Skeletal muscle tissue (tissue), 4 donors: Measurements from ENCODE around the gene ABAT. TPM values are rescaled to one million over a fixed set of nuclear protein-coding genes. Genes with fewer than 3 reads are reported as not detected.
"Not testable (repeated sequence)": the region's sequence is repeated elsewhere in the genome, so short reads cannot be mapped to it uniquely, and the experiment has no call there.

Source experiments
- H3K27ac ChIP-seq: one replicate; pipeline ENCODE4 v1.7.0; 2013; ENCODE audit warnings: mild to moderate bottlenecking, low read depth, low read length, inconsistent platforms
- H3K27me3 ChIP-seq, 3 donors: one replicate each; pipeline ENCODE4 v1.7.0; 2013; ENCODE audit warnings: low read length in 3 of 3; ENCODE audit not compliant: control insufficient read depth in 3 of 3, insufficient read depth in 3 of 3
- H3K36me3 ChIP-seq, 3 donors: one replicate each; pipeline ENCODE4 v1.7.0; 2013; ENCODE audit warnings: low read length in 3 of 3; ENCODE audit not compliant: control insufficient read depth in 3 of 3, insufficient read depth in 3 of 3
- H3K4me1 ChIP-seq, 3 donors: one replicate each; pipeline ENCODE4 v1.7.0; 2013; ENCODE audit warnings: low read length in 3 of 3, mild to moderate bottlenecking in 3 of 3; ENCODE audit not compliant: control insufficient read depth in 3 of 3, insufficient read depth in 3 of 3
- H3K4me3 ChIP-seq, 3 donors: one replicate each; pipeline ENCODE4 v1.7.0; 2013; ENCODE audit warnings: low read length in 3 of 3
- H3K9ac ChIP-seq, 3 donors: one replicate each; pipeline ENCODE4 v1.7.0; 2013; ENCODE audit warnings: low read length in 3 of 3, mild to moderate bottlenecking in 3 of 3, moderate library complexity in 2 of 3, low read depth in 1 of 3
- H3K9me3 ChIP-seq, 3 donors: one replicate each; pipeline ENCODE4 v1.7.0; 2013; ENCODE audit warnings: low read length in 3 of 3; ENCODE audit not compliant: control insufficient read depth in 3 of 3
- total RNA-seq: library from RNA; depleted of rRNA; stranded (reverse); fragments of >200 nt; gene quantifications from one replicate; pipeline ENCODE4 v1.2.3, GENCODE V29; 2014
- donor health status: Osteomylitis.

The ABAT gene
- total RNA-seq, 1 donor from 2014 or later, result 13.6 TPM

DNA sequence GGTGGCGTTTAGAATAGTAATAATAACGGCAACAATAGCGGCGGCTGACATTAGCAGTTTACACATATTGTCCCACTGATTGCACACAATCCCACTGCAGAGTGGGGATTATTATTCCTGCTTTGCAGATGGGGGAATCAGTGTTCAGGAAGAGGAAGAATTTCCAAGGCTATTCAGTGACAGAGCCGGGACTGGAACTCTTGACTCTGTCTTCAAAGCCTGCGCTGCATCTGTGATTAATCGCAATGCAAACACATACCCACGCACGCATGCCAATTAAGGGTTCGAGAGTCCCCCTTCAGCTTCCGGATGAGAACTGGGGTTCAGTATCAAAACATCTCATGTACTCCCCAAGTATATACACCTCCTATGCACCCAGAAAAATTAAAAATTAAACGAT lies 93.9 kb downstream of the ABAT start:
- Histone ChIP-seq H3K9ac (no peak overlapping the region), H3K27ac (no peak overlapping the region), H3K36me3 (peaks cover 0 to 7% (median 5%) of the 10 kb centered on the region in 3 donors), H3K4me1 (no peaks in the 10 kb centered on the region), H3K9me3 (no peaks in the 10 kb centered on the region), H3K27me3 (no peaks in the 10 kb centered on the region), H3K4me3 (no peak overlapping the region)

DNA sequence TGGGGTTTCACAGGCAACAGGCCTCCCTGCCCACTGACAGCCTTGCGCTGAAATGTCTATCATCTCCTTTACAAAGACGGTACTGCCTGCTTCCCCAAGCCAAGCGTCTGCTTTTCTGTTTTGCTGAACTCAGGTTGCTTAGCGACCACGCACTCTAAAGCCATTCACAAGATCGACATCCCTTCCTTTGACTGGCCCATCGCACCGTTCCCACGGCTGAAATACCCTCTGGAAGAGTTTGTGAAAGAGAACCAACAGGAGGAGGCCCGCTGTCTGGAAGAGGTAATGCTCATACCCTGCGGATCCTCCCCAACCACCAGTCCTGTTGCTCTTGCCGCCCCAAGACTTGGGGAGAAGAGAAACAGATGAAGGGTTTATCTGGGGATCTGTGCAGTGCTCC lies 94.3 kb downstream of the ABAT start:
- H3K36me3 ChIP-seq, result peaks cover 0 to 7% (median 6%) of the 10 kb centered on the region in 3 donors
- no peaks in the 10 kb centered on the region for H3K9me3 ChIP-seq
- H3K4me3 ChIP-seq, result no peak overlapping the region
- no peak overlapping the region for H3K9ac ChIP-seq
- no peak overlapping the region for H3K27ac ChIP-seq
- no peaks in the 10 kb centered on the region for H3K27me3 ChIP-seq
- H3K4me1 ChIP-seq, result no peaks in the 10 kb centered on the region

- no peaks in the 10 kb centered on the region for H3K27me3 ChIP-seq
- H3K4me3 ChIP-seq, result no peak overlapping the region
- no peak overlapping the region for H3K9ac ChIP-seq
- H3K9me3 ChIP-seq, result no peaks in the 10 kb centered on the region
- peaks cover 0 to 29% (median 13%) of the 10 kb centered on the region in 3 donors for H3K36me3 ChIP-seq
- H3K27ac ChIP-seq, result no peak overlapping the region
- H3K4me1 ChIP-seq, result no peaks in the 10 kb centered on the region
Observed at GRCh38 chr16:8773537-8773936, 99.1 kb downstream of the ABAT start.

DNA sequence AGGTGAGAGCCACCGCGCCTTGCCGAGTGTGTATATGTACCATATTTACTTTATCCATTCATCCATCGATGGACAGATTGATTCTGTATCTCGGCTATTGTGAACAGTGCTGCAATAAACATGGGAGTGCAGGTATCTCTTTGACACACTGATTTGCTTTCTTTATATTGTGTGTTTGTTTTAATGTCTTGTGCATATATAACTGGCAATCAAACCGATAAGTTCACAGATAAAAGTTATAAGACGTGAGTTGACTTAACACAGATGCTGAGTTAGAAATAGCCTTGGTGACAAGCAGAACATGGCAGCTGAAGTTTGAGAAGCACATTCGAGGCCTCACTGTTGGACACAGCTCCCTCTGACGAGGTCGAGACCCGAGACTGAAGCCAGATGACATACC lies 99.8 kb downstream of the ABAT start:
- Histone ChIP-seq H3K9me3 (no peaks in the 10 kb centered on the region), H3K27me3 (no peaks in the 10 kb centered on the region), H3K4me1 (no peaks in the 10 kb centered on the region), H3K36me3 (peaks cover 0 to 32% (median 10%) of the 10 kb centered on the region in 3 donors), H3K9ac (no peak overlapping the region), H3K27ac (no peak overlapping the region), H3K4me3 (no peak overlapping the region)

GRCh38 chr16:8775359-8775758 lies 100.9 kb downstream of the ABAT start:
- no peak overlapping the region for H3K4me3 ChIP-seq
- H3K9me3 ChIP-seq, result no peaks in the 10 kb centered on the region
- H3K27ac ChIP-seq, result no peak overlapping the region
- no peaks in the 10 kb centered on the region for H3K27me3 ChIP-seq
- peaks cover 2 to 32% (median 10%) of the 10 kb centered on the region in 3 donors for H3K36me3 ChIP-seq
- H3K9ac ChIP-seq, result no peak overlapping the region
- no peaks in the 10 kb centered on the region for H3K4me1 ChIP-seq

GRCh38 chr16:8776129-8776584 lies 101.7 kb downstream of the ABAT start:
- no peaks in the 10 kb centered on the region for H3K4me1 ChIP-seq
- H3K36me3 ChIP-seq, result peaks cover 4 to 32% (median 10%) of the 10 kb centered on the region in 3 donors
- no peaks in the 10 kb centered on the region for H3K27me3 ChIP-seq
- H3K9me3 ChIP-seq, result no peaks in the 10 kb centered on the region
- no peak overlapping the region for H3K4me3 ChIP-seq
- H3K9ac ChIP-seq, result no peak overlapping the region
- H3K27ac ChIP-seq, result no peak overlapping the region

- Histone ChIP-seq H3K9me3 (no peaks in the 10 kb centered on the region), H3K27me3 (no peaks in the 10 kb centered on the region), H3K36me3 (peaks cover 4 to 34% (median 10%) of the 10 kb centered on the region in 3 donors), H3K27ac (no peak overlapping the region), H3K4me1 (no peaks in the 10 kb centered on the region), H3K4me3 (no peak overlapping the region), H3K9ac (no peak overlapping the region)
Observed at GRCh38 chr16:8777217-8777616, 102.8 kb downstream of the ABAT start.

GRCh38 chr16:8781797-8782196 lies 107.4 kb downstream of the ABAT start:
- Histone ChIP-seq H3K9ac (no peak overlapping the region), H3K9me3 (no peaks in the 10 kb centered on the region), H3K36me3 (peaks cover 0 to 15% (median 4%) of the 10 kb centered on the region in 3 donors), H3K27ac (no peak overlapping the region), H3K4me1 (no peaks in the 10 kb centered on the region), H3K27me3 (no peaks in the 10 kb centered on the region), H3K4me3 (no peak overlapping the region)

DNA sequence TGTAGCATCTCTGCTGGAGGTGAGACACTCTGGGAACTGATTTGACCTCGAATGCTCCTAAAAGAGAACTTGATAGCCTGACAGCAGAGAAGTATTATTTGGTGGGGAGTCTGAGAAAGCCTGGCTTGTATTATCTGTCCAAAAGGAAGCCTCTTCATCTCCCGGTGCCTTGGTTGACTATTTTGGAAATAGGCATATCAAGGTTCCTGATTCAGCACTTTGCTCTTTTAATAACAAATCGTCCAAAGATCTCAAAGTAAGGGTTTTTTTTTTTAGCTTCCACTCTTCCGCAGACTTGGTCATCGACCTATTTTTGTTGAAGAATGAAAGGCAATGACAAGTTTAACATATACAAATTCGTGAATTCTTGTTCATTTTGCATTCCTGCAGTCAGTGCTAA lies 108.3 kb downstream of the ABAT start:
- Histone ChIP-seq H3K27me3 (no peaks in the 10 kb centered on the region), H3K36me3 (peaks cover 0 to 9% (median 4%) of the 10 kb centered on the region in 3 donors), H3K9me3 (no peaks in the 10 kb centered on the region), H3K4me1 (no peaks in the 10 kb centered on the region), H3K4me3 (no peak overlapping the region), H3K9ac (peak overlapping the region in 1 of 3 donors; percentile 20), H3K27ac (no peak overlapping the region)

GRCh38 chr16:8785408-8785807 lies 111.0 kb downstream of the ABAT start:
- H3K4me1 ChIP-seq, result no peaks in the 10 kb centered on the region
- no peaks in the 10 kb centered on the region for H3K9me3 ChIP-seq
- H3K9ac ChIP-seq, result no peak overlapping the region
- H3K27me3 ChIP-seq, result no peaks in the 10 kb centered on the region
- no peak overlapping the region for H3K4me3 ChIP-seq
- no peak overlapping the region for H3K27ac ChIP-seq
- H3K36me3 ChIP-seq, result peaks cover 0 to 5% (median 2%) of the 10 kb centered on the region in 3 donors

- H3K4me1 ChIP-seq, H3K9me3 ChIP-seq, H3K9ac ChIP-seq, H3K27ac ChIP-seq, H3K27me3 ChIP-seq, H3K36me3 ChIP-seq, H3K4me3 ChIP-seq: not testable (repeated sequence)
Observed at GRCh38 chr16:8786316-8786715, 111.9 kb downstream of the ABAT start.
